OCI-LY3 (cell line): ENCODE measurements around the gene PKP1.
"Not testable (repeated sequence)": the region's sequence is repeated elsewhere in the genome, so short reads cannot be mapped to it uniquely, and the experiment has no call there.

ENCODE experiments used
- H2AFZ ChIP-seq: fragments of 200-600, 300-600 bp; shearing (Covaris generic); 2 replicates; pipeline ENCODE4 v1.6.0; 2014; ENCODE audit warnings: antibody characterized with exemption, low read depth, low read length
- H3K27ac ChIP-seq: fragments of 200-600, 300-600 bp; sonication (generic); 2 replicates; pipeline ENCODE4 v1.5.1; 2014; ENCODE audit warnings: mild to moderate bottlenecking, low read length, moderate library complexity, mixed read lengths
- H3K27me3 ChIP-seq: fragments of 200-600, 300-600 bp; sonication (generic); 2 replicates; pipeline ENCODE4 v1.6.1; 2014; ENCODE audit warnings: low read depth, low read length, mixed read lengths
- H3K36me3 ChIP-seq: fragments of 200-600, 300-600 bp; sonication (generic); replicated peaks from 2 replicates; pipeline ENCODE3; 2014; ENCODE audit warnings: low read depth, low read length, mixed read lengths
- H3K4me1 ChIP-seq: fragments of 300-600, 200-600 bp; sonication (generic); 2 replicates; pipeline ENCODE4 v1.6.1; 2014; ENCODE audit warnings: low read length, mixed read lengths
- H3K4me2 ChIP-seq: fragments of 200-600, 300-600 bp; sonication (generic); 2 replicates; pipeline ENCODE4 v1.6.1; 2014; ENCODE audit warnings: low read length, mixed read lengths
- H3K4me3 ChIP-seq: fragments of 300-600, 200-600 bp; sonication (generic); 2 replicates; pipeline ENCODE4 v1.5.1; 2014; ENCODE audit warnings: antibody characterized with exemption, mild to moderate bottlenecking, low read length, moderate library complexity
- H3K79me2 ChIP-seq: fragments of 300-600, 200-600 bp; shearing (Covaris generic); 2 replicates; pipeline ENCODE4 v1.6.1; 2014; ENCODE audit warnings: mild to moderate bottlenecking, low read length, mixed read lengths
- H3K9ac ChIP-seq: fragments of 300-600, 200-600 bp; shearing (Covaris generic); 2 replicates; pipeline ENCODE4 v1.6.0; 2014; ENCODE audit warnings: mild to moderate bottlenecking, low read length, moderate library complexity
- H3K9me3 ChIP-seq: fragments of 200-600, 300-600 bp; shearing (Covaris generic); 2 replicates; pipeline ENCODE4 v1.6.1; 2014; ENCODE audit warnings: low read length, mixed read lengths; ENCODE audit not compliant: insufficient read depth
- H4K20me1 ChIP-seq: fragments of 200-600, 300-600 bp; sonication (generic); 2 replicates; pipeline ENCODE4 v1.6.1; 2016; ENCODE audit warnings: low read length, mixed read lengths; ENCODE audit not compliant: insufficient read depth
- EZH2phosphoT487 ChIP-seq: fragments of 200-600 bp; shearing (Covaris generic); IDR thresholded peaks from 2 replicates; pipeline ENCODE4 v1.6.1; 2018; ENCODE audit warnings: antibody characterized with exemption, mixed run types, low read depth
- TF ChIP-seq, protein P1 (sequence below): fragments of 200-600, 300-600 bp; sonication (generic); IDR thresholded peaks from 2 replicates; pipeline ENCODE4 v1.5.1; 2014; ENCODE audit warnings: antibody characterized with exemption, low read length, low read depth

Gene PKP1, protein sequence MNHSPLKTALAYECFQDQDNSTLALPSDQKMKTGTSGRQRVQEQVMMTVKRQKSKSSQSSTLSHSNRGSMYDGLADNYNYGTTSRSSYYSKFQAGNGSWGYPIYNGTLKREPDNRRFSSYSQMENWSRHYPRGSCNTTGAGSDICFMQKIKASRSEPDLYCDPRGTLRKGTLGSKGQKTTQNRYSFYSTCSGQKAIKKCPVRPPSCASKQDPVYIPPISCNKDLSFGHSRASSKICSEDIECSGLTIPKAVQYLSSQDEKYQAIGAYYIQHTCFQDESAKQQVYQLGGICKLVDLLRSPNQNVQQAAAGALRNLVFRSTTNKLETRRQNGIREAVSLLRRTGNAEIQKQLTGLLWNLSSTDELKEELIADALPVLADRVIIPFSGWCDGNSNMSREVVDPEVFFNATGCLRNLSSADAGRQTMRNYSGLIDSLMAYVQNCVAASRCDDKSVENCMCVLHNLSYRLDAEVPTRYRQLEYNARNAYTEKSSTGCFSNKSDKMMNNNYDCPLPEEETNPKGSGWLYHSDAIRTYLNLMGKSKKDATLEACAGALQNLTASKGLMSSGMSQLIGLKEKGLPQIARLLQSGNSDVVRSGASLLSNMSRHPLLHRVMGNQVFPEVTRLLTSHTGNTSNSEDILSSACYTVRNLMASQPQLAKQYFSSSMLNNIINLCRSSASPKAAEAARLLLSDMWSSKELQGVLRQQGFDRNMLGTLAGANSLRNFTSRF

DNA sequence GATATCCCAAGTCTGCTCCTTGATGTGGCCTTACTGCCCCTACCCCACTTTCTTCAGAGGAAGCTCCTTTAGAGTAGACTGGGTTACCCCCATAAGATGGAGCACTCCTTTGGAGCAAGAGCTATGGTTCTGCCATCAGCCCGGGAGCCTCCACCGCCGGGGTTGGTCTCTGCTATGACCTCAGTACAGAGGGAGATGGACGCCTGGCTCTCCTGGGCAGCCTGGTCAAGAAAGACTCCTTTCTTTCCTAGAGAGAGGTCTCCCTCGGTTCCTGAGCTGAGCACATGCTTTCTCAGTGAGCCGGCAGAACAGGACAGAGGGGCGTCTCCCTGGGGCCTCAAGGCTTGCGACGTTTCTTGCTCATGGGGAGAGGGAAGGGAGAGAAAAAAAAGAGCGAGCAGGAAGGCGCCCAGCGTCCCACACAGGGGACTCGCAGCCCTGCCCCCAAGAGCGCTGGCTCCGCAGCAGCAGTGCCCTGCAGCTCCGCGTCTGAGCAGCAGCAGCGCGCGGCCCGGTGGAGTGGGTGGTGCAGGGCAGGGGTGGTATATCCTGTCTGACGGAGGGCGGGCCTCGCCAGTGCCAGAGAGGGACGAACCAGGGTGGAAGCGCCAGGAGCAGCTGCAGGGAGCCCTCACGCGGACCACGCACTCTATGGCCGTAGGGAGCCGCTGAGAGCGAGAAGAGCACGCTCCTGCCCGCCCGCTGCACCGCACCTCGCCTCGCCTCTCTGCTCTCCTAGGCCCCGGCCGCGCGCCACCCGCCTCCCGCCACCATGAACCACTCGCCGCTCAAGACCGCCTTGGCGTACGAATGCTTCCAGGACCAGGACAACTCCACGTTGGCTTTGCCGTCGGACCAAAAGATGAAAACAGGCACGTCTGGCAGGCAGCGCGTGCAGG is at the start of gene PKP1:
PKP1 (plus strand) TSS at position 576 of the 899 bp plus-strand sequence; CDS start at position 773, 197 bp downstream.
- peaks cover 64% of the 10 kb centered on the region for H3K27me3 ChIP-seq
- H3K27ac ChIP-seq = no peak within 1 kb of the TSS
- H3K4me3 ChIP-seq = no peak within 1 kb of the TSS
- H2AFZ ChIP-seq = no peak within 1 kb of the TSS
- H3K79me2 ChIP-seq = no peaks in the 10 kb centered on the region
- no peaks in the 10 kb centered on the region for H3K4me1 ChIP-seq
- no peak for TF ChIP-seq EZH2phosphoT487
- TF ChIP-seq, protein P1, sequence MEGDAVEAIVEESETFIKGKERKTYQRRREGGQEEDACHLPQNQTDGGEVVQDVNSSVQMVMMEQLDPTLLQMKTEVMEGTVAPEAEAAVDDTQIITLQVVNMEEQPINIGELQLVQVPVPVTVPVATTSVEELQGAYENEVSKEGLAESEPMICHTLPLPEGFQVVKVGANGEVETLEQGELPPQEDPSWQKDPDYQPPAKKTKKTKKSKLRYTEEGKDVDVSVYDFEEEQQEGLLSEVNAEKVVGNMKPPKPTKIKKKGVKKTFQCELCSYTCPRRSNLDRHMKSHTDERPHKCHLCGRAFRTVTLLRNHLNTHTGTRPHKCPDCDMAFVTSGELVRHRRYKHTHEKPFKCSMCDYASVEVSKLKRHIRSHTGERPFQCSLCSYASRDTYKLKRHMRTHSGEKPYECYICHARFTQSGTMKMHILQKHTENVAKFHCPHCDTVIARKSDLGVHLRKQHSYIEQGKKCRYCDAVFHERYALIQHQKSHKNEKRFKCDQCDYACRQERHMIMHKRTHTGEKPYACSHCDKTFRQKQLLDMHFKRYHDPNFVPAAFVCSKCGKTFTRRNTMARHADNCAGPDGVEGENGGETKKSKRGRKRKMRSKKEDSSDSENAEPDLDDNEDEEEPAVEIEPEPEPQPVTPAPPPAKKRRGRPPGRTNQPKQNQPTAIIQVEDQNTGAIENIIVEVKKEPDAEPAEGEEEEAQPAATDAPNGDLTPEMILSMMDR = no peak
- H4K20me1 ChIP-seq = no peaks in the 10 kb centered on the region
- H3K9ac ChIP-seq = no peak within 1 kb of the TSS
- H3K4me2 ChIP-seq = no peak within 1 kb of the TSS
- H3K9me3 ChIP-seq = no peaks in the 10 kb centered on the region
- H3K36me3 ChIP-seq = no peaks in the 10 kb centered on the region

DNA sequence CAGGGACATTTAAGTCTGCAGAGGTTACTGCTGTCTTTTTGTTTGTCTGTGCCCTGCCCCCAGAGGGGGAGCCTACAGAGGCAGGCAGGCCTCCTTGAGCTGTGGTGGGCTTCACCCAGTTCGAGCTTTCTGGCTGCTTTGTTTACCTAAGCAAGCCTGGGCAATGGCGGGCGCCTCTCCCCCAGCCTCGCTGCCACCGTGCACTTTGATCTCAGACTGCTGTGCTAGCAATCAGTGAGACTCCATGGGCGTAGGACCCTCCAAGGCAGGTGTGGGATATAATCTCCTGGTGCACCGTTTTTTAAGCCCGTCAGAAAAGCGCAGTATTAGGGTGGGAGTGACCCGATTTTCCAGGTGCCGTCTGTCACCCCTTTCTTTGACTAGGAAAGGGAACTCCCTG is 43.7 kb upstream of the PKP1 start:
- H3K27me3 ChIP-seq = peaks cover 40% of the 10 kb centered on the region
- not testable (repeated sequence) for H3K36me3 ChIP-seq, H4K20me1 ChIP-seq, H3K4me1 ChIP-seq, H2AFZ ChIP-seq, H3K27ac ChIP-seq, H3K9ac ChIP-seq, H3K4me2 ChIP-seq, H3K9me3 ChIP-seq, H3K4me3 ChIP-seq, H3K79me2 ChIP-seq

DNA sequence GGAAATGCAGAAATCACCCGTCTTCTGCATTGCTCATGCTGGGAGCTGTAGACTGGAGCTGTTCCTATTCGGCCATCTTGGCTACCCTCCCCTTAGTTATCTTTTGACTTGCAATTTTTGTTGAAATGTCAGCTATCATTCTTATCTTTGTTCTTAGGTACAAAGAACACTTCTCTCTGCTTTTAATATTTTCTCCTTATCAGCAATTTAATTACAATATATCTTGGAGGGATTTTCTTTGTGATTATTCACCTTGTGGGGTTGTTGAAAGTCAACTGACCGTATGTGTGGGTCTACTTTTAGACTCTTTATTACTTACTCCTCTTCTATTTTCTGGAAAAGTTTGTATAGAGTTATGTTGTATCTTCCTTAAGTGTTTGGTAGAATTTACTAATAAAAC is 43.1 kb upstream of the PKP1 start:
- Histone ChIP-seq H4K20me1 (no peaks in the 10 kb centered on the region), H3K27ac (no peak overlapping the region), H3K4me3 (no peak overlapping the region), H2AFZ (no peak overlapping the region), H3K9ac (no peak overlapping the region), H3K4me1 (no peaks in the 10 kb centered on the region), H3K79me2 (no peaks in the 10 kb centered on the region), H3K27me3 (peaks cover 46% of the 10 kb centered on the region), H3K9me3 (no peaks in the 10 kb centered on the region), H3K36me3 (no peaks in the 10 kb centered on the region), H3K4me2 (no peak overlapping the region)
- TF ChIP-seq, protein P1 = no peak
- no peak for TF ChIP-seq EZH2phosphoT487

DNA sequence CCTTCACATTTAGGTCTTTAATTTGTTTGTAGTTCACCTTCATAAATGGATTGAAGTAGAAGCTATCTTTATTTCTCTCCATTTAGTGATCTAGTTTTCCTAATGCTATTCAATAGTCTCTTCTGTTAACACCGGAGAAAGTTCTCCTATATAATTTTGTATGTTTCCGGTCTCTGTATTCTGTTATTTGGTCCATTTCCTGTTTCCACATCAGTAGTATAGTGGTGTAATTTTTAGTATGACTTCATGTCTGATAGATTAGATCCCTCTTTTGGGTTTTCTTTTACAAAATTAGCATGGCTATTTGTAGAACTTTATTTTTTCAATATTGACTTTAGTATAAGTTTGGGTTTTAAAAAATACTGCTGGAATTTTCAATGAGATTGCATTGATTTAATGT is 41.6 kb upstream of the PKP1 start:
- no peaks in the 10 kb centered on the region for H4K20me1 ChIP-seq
- TF ChIP-seq EZH2phosphoT487 = no peak
- TF ChIP-seq, protein P1 = no peak
- no peak overlapping the region for H3K27ac ChIP-seq
- H3K27me3 ChIP-seq = peaks cover 54% of the 10 kb centered on the region
- no peaks in the 10 kb centered on the region for H3K79me2 ChIP-seq
- H3K9me3 ChIP-seq = no peaks in the 10 kb centered on the region
- no peaks in the 10 kb centered on the region for H3K4me1 ChIP-seq
- H3K36me3 ChIP-seq = no peaks in the 10 kb centered on the region
- no peak overlapping the region for H3K4me3 ChIP-seq
- H3K9ac ChIP-seq = no peak overlapping the region
- H3K4me2 ChIP-seq = no peak overlapping the region
- no peak overlapping the region for H2AFZ ChIP-seq
